BJ (cell line): ENCODE data around the gene P2RY2. TPM values are rescaled to one million over a fixed set of nuclear protein-coding genes. Genes with fewer than 3 reads are reported as not detected.

Experiments used
- CTCF ChIA-PET: fragments of 350-600 bp; formaldehyde crosslinking; extraction: SDS; loops from one replicate; lab custom pipeline; 2021; ENCODE audit warnings: antibody characterized with exemption, inconsistent platforms; lab: Yijun Ruan, JAX
- POLR2A ChIA-PET: fragments of 300-600 bp; sonication (Branson Sonifier 250); formaldehyde crosslinking; extraction: SDS; loops from one replicate; lab custom pipeline; 2021; ENCODE audit warnings: antibody characterized with exemption; lab: Charles Lee
- DNase-seq: peaks from one replicate; pipeline ENCODE4 v3.0.0-alpha.2; 2011; ENCODE audit warnings: low read depth
- H3K27me3 ChIP-seq: 2 replicates; pipeline ENCODE4 v1.6.0; 2011; ENCODE audit warnings: low read length; ENCODE audit not compliant: control insufficient read depth, insufficient read depth
- H3K36me3 ChIP-seq: 2 replicates; pipeline ENCODE4 v1.5.1; 2011; ENCODE audit warnings: low read length; ENCODE audit not compliant: control insufficient read depth, insufficient read depth
- H3K4me3 ChIP-seq: 2 replicates; pipeline ENCODE4 v1.5.1; 2011; ENCODE audit warnings: low read depth, mild to moderate bottlenecking, control low read depth, low read length
- CTCF ChIP-seq: IDR thresholded peaks from 2 replicates; pipeline ENCODE4 v1.5.1; 2011; ENCODE audit warnings: low read depth, mild to moderate bottlenecking, control low read depth, inconsistent platforms, low read length, moderate library complexity; ENCODE audit not compliant: insufficient read depth
- polyA plus RNA-seq: library from polyadenylated mRNA; depleted of rRNA; stranded (reverse); fragments of >200 nt; gene quantifications from 2 replicates; pipeline ENCODE4 v1.2.3, GENCODE V29; 2011

The P2RY2 gene
- polyA plus RNA-seq, 1 experiment = 0.15 TPM

- no peak for TF ChIP-seq CTCF
- H3K27me3 ChIP-seq = peaks cover 10% of the 10 kb centered on the region
- no peaks in the 10 kb centered on the region for H3K36me3 ChIP-seq
- CTCF ChIA-PET = interaction anchor here (1.1 kb wide), 1 partner anchor 26 kb away, joined by 3 read pairs; no protein-coding TSS in a partner anchor
- POLR2A ChIA-PET = no interaction called here
- no peak overlapping the region for H3K4me3 ChIP-seq
- DNase-seq = no peak
Measured at GRCh38 chr11:73226297-73227006, 8.4 kb downstream of the P2RY2 start.

GRCh38 chr11:73227571-73228211 lies 9.6 kb downstream of the P2RY2 start:
- POLR2A ChIA-PET = no interaction called here

GRCh38 chr11:73228268-73229134 lies 10.4 kb downstream of the P2RY2 start:
- peaks cover 7% of the 10 kb centered on the region for H3K27me3 ChIP-seq
- H3K4me3 ChIP-seq = no peak overlapping the region
- H3K36me3 ChIP-seq = no peaks in the 10 kb centered on the region
- TF ChIP-seq CTCF = no peak
- CTCF ChIA-PET = interaction anchor here (1.8 kb wide), 1 partner anchor 15 kb away, joined by 5 read pairs; no protein-coding TSS in a partner anchor
- DNase-seq = no peak
- POLR2A ChIA-PET = no interaction called here

More at GRCh38 chr11:73227571-73228211, 9.6 kb downstream of the P2RY2 start:
- Histone ChIP-seq H3K4me3 (no peak overlapping the region), H3K27me3 (peaks cover 10% of the 10 kb centered on the region), H3K36me3 (no peaks in the 10 kb centered on the region)
- TF ChIP-seq CTCF = no peak
- DNase-seq = no peak
- CTCF ChIA-PET = interaction anchor here (1.8 kb wide), 1 partner anchor 16 kb away, joined by 5 read pairs; no protein-coding TSS in a partner anchor

- H3K27me3 ChIP-seq = peaks cover 7% of the 10 kb centered on the region
- no peak for DNase-seq
- CTCF ChIA-PET = interaction anchor here (1.3 kb wide), 1 partner anchor 13 kb away, joined by 3 read pairs; no protein-coding TSS in a partner anchor
- no peaks in the 10 kb centered on the region for H3K36me3 ChIP-seq
- no peak overlapping the region for H3K4me3 ChIP-seq
- POLR2A ChIA-PET = no interaction called here
- no peak for TF ChIP-seq CTCF
Measured at GRCh38 chr11:73229321-73229895, 11.3 kb downstream of the P2RY2 start.
